IMR-90 (cell line): ENCODE measurements around the gene DLL3. TPM values are rescaled to one million over a fixed set of nuclear protein-coding genes. Genes with fewer than 3 reads are reported as not detected.

Experiments used
- ATAC-seq: fragments of 200-7000 bp; cut with Tn5 transposase; 2 replicates; pipeline ENCODE4 v1.9.1; 2020; ENCODE audit warnings: low read depth, mild to moderate bottlenecking, moderate library complexity
- BruUV-seq: library from RNA; stranded (reverse); fragments of 400-500 nt; replicated peaks from 2 replicates; lab custom pipeline; 2021; lab: Mats Ljungman, UMichigan
- CTCF ChIA-PET: fragments of 300-600 bp; formaldehyde crosslinking; extraction: SDS; loops from one replicate; lab custom pipeline; 2021; ENCODE audit warnings: antibody characterized with exemption; lab: Yijun Ruan, JAX
- POLR2A ChIA-PET: fragments of 300-600 bp; sonication (Branson Sonifier 250); formaldehyde crosslinking; loops from one replicate; lab custom pipeline; 2022; ENCODE audit warnings: antibody characterized with exemption; ENCODE audit not compliant: unreplicated experiment; lab: Charles Lee
- DNase-seq: peaks from one replicate; pipeline ENCODE4 v3.0.0; 2013
- H2AFZ ChIP-seq: replicated peaks from 2 replicates; pipeline ENCODE3; 2013; ENCODE audit warnings: low read length, mild to moderate bottlenecking; ENCODE audit not compliant: poor library complexity
- H2AK5ac ChIP-seq: 2 replicates; pipeline ENCODE4 v1.6.1; 2013; ENCODE audit warnings: low read depth, low read length, inconsistent platforms
- H2AK9ac ChIP-seq: replicated peaks from 2 replicates; pipeline ENCODE3; 2013; ENCODE audit warnings: mild to moderate bottlenecking, low read depth, low read length, moderate library complexity; ENCODE audit not compliant: poor library complexity
- H2BK120ac ChIP-seq: 2 replicates; pipeline ENCODE4 v1.6.1; 2013; ENCODE audit warnings: low read depth, low read length, inconsistent platforms
- H2BK15ac ChIP-seq: 3 replicates; pipeline ENCODE4 v1.6.1; 2013; ENCODE audit warnings: low read depth, low read length, inconsistent platforms
- H2BK20ac ChIP-seq: 2 replicates; pipeline ENCODE4 v1.6.1; 2013; ENCODE audit warnings: low read depth, mild to moderate bottlenecking, inconsistent platforms, low read length, moderate library complexity
- H2BK5ac ChIP-seq: 2 replicates; pipeline ENCODE4 v1.6.1; 2013; ENCODE audit warnings: mild to moderate bottlenecking, low read depth, low read length, inconsistent platforms; ENCODE audit not compliant: poor library complexity, severe bottlenecking
- H3K14ac ChIP-seq: replicated peaks from 2 replicates; pipeline ENCODE4 v1.6.1; 2013; ENCODE audit warnings: low read depth, low read length, inconsistent platforms
- H3K18ac ChIP-seq: 2 replicates; pipeline ENCODE4 v1.6.1; 2013; ENCODE audit warnings: low read depth, low read length, control low read depth
- H3K23ac ChIP-seq: 2 replicates; pipeline ENCODE4 v1.6.1; 2013; ENCODE audit warnings: low read depth, low read length, inconsistent platforms
- H3K27ac ChIP-seq: 2 replicates; pipeline ENCODE4 v1.5.1; 2013; ENCODE audit warnings: mild to moderate bottlenecking, control low read depth, low read length; ENCODE audit not compliant: insufficient read depth
- H3K27me3 ChIP-seq: 2 replicates; pipeline ENCODE4 v1.6.1; 2013; ENCODE audit warnings: low read length; ENCODE audit not compliant: control insufficient read depth, insufficient read depth
- H3K36me3 ChIP-seq: 2 replicates; pipeline ENCODE4 v1.6.1; 2013; ENCODE audit warnings: low read length, mixed read lengths; ENCODE audit not compliant: control insufficient read depth, insufficient read depth
- H3K4ac ChIP-seq: 2 replicates; pipeline ENCODE4 v1.6.1; 2013; ENCODE audit warnings: low read depth, low read length, inconsistent platforms
- H3K4me1 ChIP-seq: 2 replicates; pipeline ENCODE4 v1.6.1; 2013; ENCODE audit warnings: low read length, mixed read lengths; ENCODE audit not compliant: control insufficient read depth, insufficient read depth
- H3K4me2 ChIP-seq: 2 replicates; pipeline ENCODE4 v1.6.1; 2013; ENCODE audit warnings: low read depth, mild to moderate bottlenecking, control low read depth, low read length, moderate library complexity
- H3K4me3 ChIP-seq: 2 replicates; pipeline ENCODE4 v1.5.1; 2013; ENCODE audit warnings: low read depth, mild to moderate bottlenecking, control low read depth, low read length, moderate library complexity; ENCODE audit not compliant: insufficient read depth
- H3K56ac ChIP-seq: 2 replicates; pipeline ENCODE4 v1.6.1; 2013; ENCODE audit warnings: low read length, inconsistent platforms; ENCODE audit not compliant: insufficient read depth; ENCODE audit errors: extremely low read depth
- H3K79me1 ChIP-seq, 2 experiments: 2 replicates each; pipeline ENCODE4 v1.6.1; 2013; ENCODE audit warnings: low read length in 2 of 2, inconsistent platforms in 1 of 2, low read depth in 1 of 2
- H3K9ac ChIP-seq: 2 replicates; pipeline ENCODE4 v1.6.1; 2013; ENCODE audit warnings: low read depth, low read length, control low read depth
- H3K9me1 ChIP-seq: 2 replicates; pipeline ENCODE4 v1.6.1; 2013; ENCODE audit warnings: low read length, inconsistent platforms; ENCODE audit not compliant: insufficient read depth
- H3K9me3 ChIP-seq: 2 replicates; pipeline ENCODE4 v1.6.1; 2013; ENCODE audit warnings: low read length; ENCODE audit not compliant: control insufficient read depth, insufficient read depth
- H4K20me1 ChIP-seq: 2 replicates; pipeline ENCODE4 v1.6.1; 2013; ENCODE audit warnings: low read length, inconsistent platforms; ENCODE audit not compliant: insufficient read depth
- H4K5ac ChIP-seq: 2 replicates; pipeline ENCODE4 v1.6.1; 2013; ENCODE audit warnings: mild to moderate bottlenecking, low read depth, low read length, control low read depth
- H4K8ac ChIP-seq, 2 experiments: 2 replicates each; pipeline ENCODE4 v1.6.1; 2013; ENCODE audit warnings: low read depth in 2 of 2, low read length in 2 of 2, control low read depth in 1 of 2, inconsistent platforms in 1 of 2
- H4K91ac ChIP-seq: 2 replicates; pipeline ENCODE4 v1.6.1; 2013; ENCODE audit warnings: low read depth, low read length, inconsistent platforms; ENCODE audit not compliant: insufficient read depth
- BHLHE40 ChIP-seq: fragments of 150-350 bp; IDR thresholded peaks from 2 replicates; pipeline ENCODE4 v1.6.1; 2016; ENCODE audit warnings: mild to moderate bottlenecking, low read depth, low read length
- CEBPB ChIP-seq: IDR thresholded peaks from 2 replicates; pipeline ENCODE4 v1.6.1; 2012; ENCODE audit warnings: low read depth, low read length, improper control_type of control experiment
- CHD1 ChIP-seq: IDR thresholded peaks from 2 replicates; pipeline ENCODE4 v1.6.1; 2012; ENCODE audit warnings: low read depth, low read length, improper control_type of control experiment
- FOS ChIP-seq: fragments of 150-350 bp; IDR thresholded peaks from 2 replicates; pipeline ENCODE4 v1.6.1; 2016; ENCODE audit warnings: low read depth, low read length
- MAFK ChIP-seq: IDR thresholded peaks from 2 replicates; pipeline ENCODE4 v1.6.1; 2012; ENCODE audit warnings: low read depth, low read length, improper control_type of control experiment
- MAZ ChIP-seq: IDR thresholded peaks from 2 replicates; pipeline ENCODE4 v1.6.1; 2012; ENCODE audit warnings: low read depth, mild to moderate bottlenecking, low read length, improper control_type of control experiment, moderate library complexity, borderline replicate concordance
- MXI1 ChIP-seq: IDR thresholded peaks from 2 replicates; pipeline ENCODE4 v1.6.1; 2012; ENCODE audit warnings: low read depth, mild to moderate bottlenecking, low read length, moderate library complexity, borderline replicate concordance
- POLR2A ChIP-seq: IDR thresholded peaks from 2 replicates; pipeline ENCODE4 v1.6.1; 2012; ENCODE audit warnings: mild to moderate bottlenecking, low read depth, low read length
- RAD21 ChIP-seq: IDR thresholded peaks from 2 replicates; pipeline ENCODE4 v1.6.1; 2012; ENCODE audit warnings: low read length, improper control_type of control experiment
- RCOR1 ChIP-seq: IDR thresholded peaks from 2 replicates; pipeline ENCODE4 v1.6.1; 2012; ENCODE audit warnings: mild to moderate bottlenecking, low read length, improper control_type of control experiment; ENCODE audit not compliant: insufficient replicate concordance
- RFX5 ChIP-seq: IDR thresholded peaks from 2 replicates; pipeline ENCODE4 v1.8.0; 2012; ENCODE audit warnings: low read depth, mild to moderate bottlenecking, low read length, moderate library complexity
- SMC3 ChIP-seq: fragments of 150-350 bp; IDR thresholded peaks from 2 replicates; pipeline ENCODE4 v1.6.1; 2016; ENCODE audit warnings: low read depth, mild to moderate bottlenecking, antibody characterized with exemption, low read length, moderate library complexity
- WGBS, 2 experiments: methylation state at CpG; one replicate each; pipeline versions ENCODE4 v1.1.5 to v1.1.7; 2013; ENCODE audit warnings: missing lambda C conversion rate in 2 of 2; ENCODE audit not compliant: insufficient read length in 1 of 2; ENCODE audit errors: extremely low coverage in 2 of 2; 5-methylcytosine and 5-hydroxymethylcytosine counted together
- dilution Hi-C: fragments of 300-500 bp; cut with HindIII; formaldehyde crosslinking; loops from one replicate; pipeline ENCODE4 v1.14.3; 2018; ENCODE audit warnings: low sequenced_read_pairs; ENCODE audit not compliant: unreplicated experiment
- in situ Hi-C: fragments of 300-500 bp; cut with MboI; formaldehyde crosslinking; loops from 3 replicates; pipeline ENCODE4 v1.14.3; 2019; ENCODE audit warnings: low sequenced_read_pairs, inconsistent platforms, mixed read lengths
- intact Hi-C: fragments of 100-400 bp; cut with micrococcal nuclease; formaldehyde crosslinking; loops from 2 replicates; pipeline ENCODE4 v1.10.0; 2022
- polyA plus RNA-seq, 3 experiments: library from polyadenylated mRNA; depleted of rRNA; stranded (reverse); fragments of >200 nt; gene quantifications; 2 replicates each; pipeline ENCODE4 v1.2.3, GENCODE V29; 2012; ENCODE audit warnings: low replicate concordance in 1 of 3
- total RNA-seq: library from RNA; depleted of rRNA; stranded (reverse); fragments of >200 nt; gene quantifications from 2 replicates; pipeline ENCODE4 v1.2.3, GENCODE V29; 2012
- TF ChIP-seq, protein P1 (sequence below): conservative IDR thresholded peaks from 2 replicates; pipeline ENCODE4 v1.5.1; 2012; ENCODE audit warnings: mild to moderate bottlenecking, low read depth, low read length, improper control_type of control experiment
- TF ChIP-seq, protein P2 (sequence below): fragments of 150-350 bp; IDR thresholded peaks from 2 replicates; pipeline ENCODE4 v1.6.1; 2016; ENCODE audit warnings: low read depth, mild to moderate bottlenecking, low read length, moderate library complexity, borderline replicate concordance

Gene DLL3
- total and polyA plus RNA-seq, 2 of the 4 experiments (the other 2 are of a cell fraction), result 0.36 to 1.3 TPM

DNA sequence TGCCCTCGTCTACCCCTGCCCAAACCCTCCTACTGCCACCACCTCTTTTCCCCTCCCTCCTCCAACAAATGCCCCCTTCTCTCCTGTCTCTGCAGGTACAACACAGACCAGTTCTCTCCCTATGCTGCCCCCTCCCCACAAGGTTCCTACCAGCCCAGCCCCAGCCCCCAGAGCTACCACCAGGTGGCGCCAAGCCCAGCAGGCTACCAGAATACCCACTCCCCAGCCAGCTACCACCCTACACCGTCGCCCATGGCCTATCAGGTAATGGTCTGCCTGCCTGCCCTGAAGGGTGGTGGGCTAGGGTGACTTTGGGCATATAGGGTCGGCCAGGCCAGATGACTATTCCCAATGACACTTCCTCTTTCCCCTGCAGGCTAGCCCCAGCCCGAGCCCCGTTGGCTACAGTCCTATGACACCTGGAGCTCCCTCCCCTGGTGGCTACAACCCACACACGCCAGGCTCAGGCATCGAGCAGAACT, 24.6 kb upstream of the DLL3 start:
- H3K27me3 ChIP-seq, result no peaks in the 10 kb centered on the region
- ChIA-PET CTCF (interaction anchor here (0.6 to 1.2 kb wide), 2 partner anchors 12 to 60 kb away, joined by 3 to 5 read pairs; no protein-coding TSS in a partner anchor), POLR2A (no interaction called here)
- in situ Hi-C loops, result no loop called here
- H3K9me3 ChIP-seq, result no peaks in the 10 kb centered on the region
- H2AFZ ChIP-seq, result no peak overlapping the region
- no peak overlapping the region for H4K8ac ChIP-seq
- no peak overlapping the region for H2AK5ac ChIP-seq
- H3K9ac ChIP-seq, result no peak overlapping the region
- H3K4me3 ChIP-seq, result no peak overlapping the region
- WGBS, 2 experiments, result 82% methylated on average over 5 of the region's 9 CpGs; no CpG with 5 or more reads in 1 of the 2 experiments
- dilution Hi-C loops, result no loop called here
- intact Hi-C loops, result loop anchor here (1.0 kb wide), 1 partner anchor 58 kb away; the partner anchor contains the start of gene EID2B
- H3K36me3 ChIP-seq, result peaks cover 71% of the 10 kb centered on the region
- no peak overlapping the region for H2BK120ac ChIP-seq
- peak; percentile 22 for DNase-seq
- H4K91ac ChIP-seq, result no peak overlapping the region
- peaks cover 9 to 11% of the 10 kb centered on the region in 2 experiments; a peak in 3 of 4 replicates for H3K79me1 ChIP-seq
- ATAC-seq, result peak; percentile 75
- H3K27ac ChIP-seq, result no peak overlapping the region
- peaks cover 1% of the 10 kb centered on the region; the same call in 1 of the 2 replicates for H3K9me1 ChIP-seq
- TF ChIP-seq MAZ, result peak; percentile 42; the same call in 1 of the 2 replicates
- TF ChIP-seq BHLHE40, result no peak
- peak; percentile 47; the same call in 1 of the 2 replicates for TF ChIP-seq SMC3
- TF ChIP-seq FOS, result no peak
- TF ChIP-seq POLR2A, result no peak
- no peak for TF ChIP-seq CHD1
- TF ChIP-seq RFX5, result no peak
- TF ChIP-seq CEBPB, result no peak
- TF ChIP-seq RCOR1, result no peak
- peak; percentile 50 for TF ChIP-seq RAD21
- TF ChIP-seq MAFK, result no peak
- TF ChIP-seq, protein P1, sequence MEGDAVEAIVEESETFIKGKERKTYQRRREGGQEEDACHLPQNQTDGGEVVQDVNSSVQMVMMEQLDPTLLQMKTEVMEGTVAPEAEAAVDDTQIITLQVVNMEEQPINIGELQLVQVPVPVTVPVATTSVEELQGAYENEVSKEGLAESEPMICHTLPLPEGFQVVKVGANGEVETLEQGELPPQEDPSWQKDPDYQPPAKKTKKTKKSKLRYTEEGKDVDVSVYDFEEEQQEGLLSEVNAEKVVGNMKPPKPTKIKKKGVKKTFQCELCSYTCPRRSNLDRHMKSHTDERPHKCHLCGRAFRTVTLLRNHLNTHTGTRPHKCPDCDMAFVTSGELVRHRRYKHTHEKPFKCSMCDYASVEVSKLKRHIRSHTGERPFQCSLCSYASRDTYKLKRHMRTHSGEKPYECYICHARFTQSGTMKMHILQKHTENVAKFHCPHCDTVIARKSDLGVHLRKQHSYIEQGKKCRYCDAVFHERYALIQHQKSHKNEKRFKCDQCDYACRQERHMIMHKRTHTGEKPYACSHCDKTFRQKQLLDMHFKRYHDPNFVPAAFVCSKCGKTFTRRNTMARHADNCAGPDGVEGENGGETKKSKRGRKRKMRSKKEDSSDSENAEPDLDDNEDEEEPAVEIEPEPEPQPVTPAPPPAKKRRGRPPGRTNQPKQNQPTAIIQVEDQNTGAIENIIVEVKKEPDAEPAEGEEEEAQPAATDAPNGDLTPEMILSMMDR, result peak; percentile 67
- TF ChIP-seq MXI1, result no peak
- TF ChIP-seq, protein P2, sequence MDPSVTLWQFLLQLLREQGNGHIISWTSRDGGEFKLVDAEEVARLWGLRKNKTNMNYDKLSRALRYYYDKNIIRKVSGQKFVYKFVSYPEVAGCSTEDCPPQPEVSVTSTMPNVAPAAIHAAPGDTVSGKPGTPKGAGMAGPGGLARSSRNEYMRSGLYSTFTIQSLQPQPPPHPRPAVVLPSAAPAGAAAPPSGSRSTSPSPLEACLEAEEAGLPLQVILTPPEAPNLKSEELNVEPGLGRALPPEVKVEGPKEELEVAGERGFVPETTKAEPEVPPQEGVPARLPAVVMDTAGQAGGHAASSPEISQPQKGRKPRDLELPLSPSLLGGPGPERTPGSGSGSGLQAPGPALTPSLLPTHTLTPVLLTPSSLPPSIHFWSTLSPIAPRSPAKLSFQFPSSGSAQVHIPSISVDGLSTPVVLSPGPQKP, result no peak
- no peak overlapping the region for H3K18ac ChIP-seq
- no peak overlapping the region for H2BK15ac ChIP-seq
- no peak overlapping the region for H3K56ac ChIP-seq
- H2BK5ac ChIP-seq, result no peak overlapping the region
- H4K5ac ChIP-seq, result no peak overlapping the region
- no peak overlapping the region for H3K23ac ChIP-seq
- no peak overlapping the region for H3K4me2 ChIP-seq
- no peak overlapping the region for H2BK20ac ChIP-seq
- H4K20me1 ChIP-seq, result peaks cover 9% of the 10 kb centered on the region
- H3K4me1 ChIP-seq, result no peaks in the 10 kb centered on the region
- H3K4ac ChIP-seq, result no peak overlapping the region
- BruUV-seq, result no TSS peak
- H3K14ac ChIP-seq, result no peak overlapping the region
- no peak overlapping the region for H2AK9ac ChIP-seq
